C4-2B (cell line): Measurements from ENCODE around the gene MMD.

ENCODE experiments used
- ZFX ChIP-seq: fragments of 450-650 bp; IDR thresholded peaks from 2 replicates; pipeline ENCODE4 v1.6.1; 2017
- TF ChIP-seq, protein P1 (sequence below): fragments of 450-650 bp; conservative IDR thresholded peaks from 2 replicates; pipeline ENCODE4 v1.5.1; 2017; ENCODE audit warnings: mild to moderate bottlenecking

DNA sequence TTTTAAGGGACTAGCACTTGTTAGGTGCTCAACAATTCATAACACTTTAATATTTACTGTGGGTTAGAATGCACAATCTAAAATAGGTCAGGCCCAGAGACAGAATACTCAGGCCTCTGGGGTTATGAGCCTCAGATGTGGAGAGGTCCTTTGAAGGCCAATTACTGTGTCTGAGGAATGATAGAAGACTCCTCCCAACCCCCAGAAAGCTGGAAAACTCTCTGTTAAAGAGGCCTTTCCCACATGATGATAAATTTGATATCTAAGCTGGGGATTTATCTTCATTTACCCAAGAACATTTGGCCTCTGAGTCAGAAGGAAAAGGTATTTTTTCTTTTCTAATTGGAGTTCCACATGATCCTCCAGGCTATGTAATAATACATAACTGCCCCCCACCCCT, 41.1 kb upstream of the MMD start:
- TF ChIP-seq, protein P1, sequence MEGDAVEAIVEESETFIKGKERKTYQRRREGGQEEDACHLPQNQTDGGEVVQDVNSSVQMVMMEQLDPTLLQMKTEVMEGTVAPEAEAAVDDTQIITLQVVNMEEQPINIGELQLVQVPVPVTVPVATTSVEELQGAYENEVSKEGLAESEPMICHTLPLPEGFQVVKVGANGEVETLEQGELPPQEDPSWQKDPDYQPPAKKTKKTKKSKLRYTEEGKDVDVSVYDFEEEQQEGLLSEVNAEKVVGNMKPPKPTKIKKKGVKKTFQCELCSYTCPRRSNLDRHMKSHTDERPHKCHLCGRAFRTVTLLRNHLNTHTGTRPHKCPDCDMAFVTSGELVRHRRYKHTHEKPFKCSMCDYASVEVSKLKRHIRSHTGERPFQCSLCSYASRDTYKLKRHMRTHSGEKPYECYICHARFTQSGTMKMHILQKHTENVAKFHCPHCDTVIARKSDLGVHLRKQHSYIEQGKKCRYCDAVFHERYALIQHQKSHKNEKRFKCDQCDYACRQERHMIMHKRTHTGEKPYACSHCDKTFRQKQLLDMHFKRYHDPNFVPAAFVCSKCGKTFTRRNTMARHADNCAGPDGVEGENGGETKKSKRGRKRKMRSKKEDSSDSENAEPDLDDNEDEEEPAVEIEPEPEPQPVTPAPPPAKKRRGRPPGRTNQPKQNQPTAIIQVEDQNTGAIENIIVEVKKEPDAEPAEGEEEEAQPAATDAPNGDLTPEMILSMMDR, result no peak
- no peak for TF ChIP-seq ZFX
